ENCODE results near the gene RAPGEF1. TPM values are rescaled to one million over a fixed set of nuclear protein-coding genes. Genes with fewer than 3 reads are reported as not detected.

The RAPGEF1 gene
- total and polyA plus RNA-seq, 2 donors (not counting 3 experiments of a cell fraction or from before 2014, with no cell fraction given), result 50.0 to 124 TPM

- DNase-seq (ENCODE audit: low read depth, low spot score) (no peak), FAIRE-seq (no peak)
- H3K9me1 ChIP-seq (replicated peaks; ENCODE audit: control insufficient read depth, extremely low read depth, insufficient read depth, low read length), result no peaks in the 10 kb centered on the region
- no peaks in the 10 kb centered on the region for H3K9me3 ChIP-seq (replicated peaks; ENCODE audit: control insufficient read depth, insufficient read depth, low read length)
- H2AFZ ChIP-seq (ENCODE audit: low read depth, low read length), result no peak overlapping the region
- ChIA-PET CTCF (interaction anchor here (0.7 to 1.7 kb wide), 9 partner anchors 8 to 540 kb away, joined by 3 to 6 read pairs (median 3); partner anchors contain the start of gene RAPGEF1), POLR2A (interaction anchor here (0.6 kb wide), 2 partner anchors 90 to 1492 kb away, joined by 3 to 9 read pairs; no protein-coding TSS in a partner anchor)
- intact Hi-C loops (cut with micrococcal nuclease) (no loop called here), dilution Hi-C loops (cut with MboI; ENCODE audit: extremely low pct_ligation_motif_present, low sequenced_read_pairs) (no loop called here)
- H3K4me1 ChIP-seq (ENCODE audit: control insufficient read depth, extremely low read depth, insufficient read depth, low read length), result peaks cover 19% of the 10 kb centered on the region
- H3K27me3 ChIP-seq (ENCODE audit: control insufficient read depth in 2 of 2, insufficient read depth in 2 of 2, low read length in 2 of 2), result no peaks in the 10 kb centered on the region
- BruUV-seq (replicated peaks), result no TSS peak
- H3K79me2 ChIP-seq (ENCODE audit: control insufficient read depth, insufficient read depth, low read length), result peaks cover 84% of the 10 kb centered on the region
- H3K4me3 ChIP-seq (replicated peaks in 1 of 3; ENCODE audit: insufficient read depth in 1 of 3, low read depth in 1 of 3, low read length in 3 of 3), result no peak overlapping the region
- no peak overlapping the region for H3K27ac ChIP-seq (ENCODE audit: insufficient read depth, low read depth, low read length)
- TF ChIP-seq MAX (IDR thresholded peaks at IDR 0.05; ENCODE audit: insufficient read depth, insufficient read length) (no peak), MYC (IDR thresholded peaks at IDR 0.05; ENCODE audit: low read depth, low read length) (no peak), POLR2A (IDR thresholded peaks at IDR 0.05; ENCODE audit: low read depth, low read length) (no peak), POLR2AphosphoS5 (IDR thresholded peaks at IDR 0.05; ENCODE audit: insufficient read depth, low read depth, low read length) (no peak), GATA2 (IDR thresholded peaks at IDR 0.05; ENCODE audit: insufficient read depth, insufficient read length, low read depth, low read length) (no peak), FOS (IDR thresholded peaks at IDR 0.05; ENCODE audit: borderline replicate concordance, insufficient read depth, low read length) (no peak), EZH2 (IDR thresholded peaks at IDR 0.05; ENCODE audit: borderline replicate concordance, low read depth, low read length, severe bottlenecking) (no peak), CTCF (IDR thresholded peaks at IDR 0.05; ENCODE audit: extremely low read depth in 1 of 2, insufficient read depth in 1 of 2, low read depth in 1 of 2, low read length in 2 of 2) (no peak), JUN (IDR thresholded peaks at IDR 0.05; ENCODE audit: borderline replicate concordance, insufficient read depth, insufficient read length, low read depth) (no peak)
- H4K20me1 ChIP-seq (replicated peaks; ENCODE audit: control insufficient read depth, extremely low read depth, insufficient read depth, low read length), result no peaks in the 10 kb centered on the region
- H3K36me3 ChIP-seq (ENCODE audit: control insufficient read depth in 2 of 2, extremely low read depth in 1 of 2, insufficient read depth in 2 of 2, low read length in 2 of 2), result peaks cover 0 to 3% of the 10 kb centered on the region in 2 experiments
- no peak overlapping the region for H3K9ac ChIP-seq (replicated peaks; ENCODE audit: extremely low read depth, insufficient read depth, low read length)
- no peak overlapping the region for H3K4me2 ChIP-seq (ENCODE audit: insufficient read depth, low read length)
Observed at GRCh38 chr9:131719262-131719908, 20.5 kb downstream of the RAPGEF1 start.
